ENCODE measurements around the gene POLR3H.

GRCh38 chr22:41482319-41482935 lies 61.8 kb downstream of the POLR3H start:
- TF ChIP-seq CTCF (IDR thresholded peaks at IDR 0.05), result no peak
- no peak for TF ChIP-seq EP300 (IDR thresholded peaks at IDR 0.05)
- TF ChIP-seq POLR2AphosphoS5 (IDR thresholded peaks at IDR 0.05), result no peak
- no peak for TF ChIP-seq POLR2A (IDR thresholded peaks at IDR 0.05)

All from gastroesophageal sphincter (tissue), 3 donors.